Epithelial cell of proximal tubule (primary cell): ENCODE data around the gene BABAM2. TPM values are rescaled to one million over a fixed set of nuclear protein-coding genes. Genes with fewer than 3 reads are reported as not detected.

Source experiments
- DNase-seq: peaks from one replicate; pipeline ENCODE4 v3.0.0-alpha.2; 2011; ENCODE audit warnings: low read depth
- H3K4me3 ChIP-seq: 2 replicates; pipeline ENCODE4 v1.5.1; 2011; ENCODE audit warnings: low read depth, mild to moderate bottlenecking, low read length
- CTCF ChIP-seq: conservative IDR thresholded peaks from 2 replicates; pipeline ENCODE4 v1.5.1; 2012; ENCODE audit warnings: low read depth, mild to moderate bottlenecking, low read length
- total RNA-seq: library from RNA; depleted of rRNA; stranded (reverse); fragments of >200 nt; gene quantifications from 2 replicates; pipeline ENCODE4 v1.2.3, GENCODE V29; 2015

The BABAM2 gene
- total RNA-seq, 1 donor from 2014 or later = 23.6 TPM

DNA sequence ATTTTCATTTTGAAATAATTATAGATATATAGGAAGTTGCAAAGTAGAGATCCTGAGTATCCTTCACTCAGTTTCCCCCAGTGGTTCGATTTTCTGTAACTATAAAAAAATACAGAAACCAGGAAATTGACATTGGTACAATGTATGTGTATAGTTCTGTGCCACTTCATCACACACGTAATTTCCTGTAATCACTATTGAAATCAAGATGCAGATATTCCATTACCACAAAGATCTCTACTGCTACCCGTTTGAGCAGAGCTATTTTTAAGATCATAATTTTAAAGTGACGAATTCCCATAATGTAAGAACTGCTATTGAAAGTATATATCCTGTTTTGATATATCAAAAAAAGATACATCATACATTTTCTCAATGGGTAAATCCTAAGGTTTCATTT lies 142.3 kb downstream of the BABAM2 start:
- DNase-seq = no peak
- no peak overlapping the region for H3K4me3 ChIP-seq
- TF ChIP-seq CTCF = no peak

DNA sequence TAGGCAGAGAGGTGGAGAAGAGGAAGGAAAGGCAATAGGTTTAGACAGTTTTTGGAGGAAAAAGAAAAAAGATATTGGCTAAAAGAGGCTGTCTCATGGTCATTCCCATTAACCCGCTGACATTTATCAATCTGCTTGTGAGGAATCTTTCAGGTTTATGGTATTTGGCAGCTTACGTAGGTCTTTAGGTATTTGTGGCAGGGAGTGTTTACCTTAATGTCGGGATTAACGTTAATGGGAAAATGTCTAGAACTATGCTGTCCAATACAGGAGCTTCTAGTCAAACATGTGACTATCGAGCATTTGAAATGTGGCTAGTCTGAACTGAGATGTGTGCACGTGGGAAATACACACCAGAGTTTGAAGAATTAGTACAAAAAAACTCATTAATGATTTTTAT lies 144.2 kb downstream of the BABAM2 start:
- H3K4me3 ChIP-seq = no peak overlapping the region
- TF ChIP-seq CTCF = no peak

GRCh38 chr2:28035163-28035690 lies 144.7 kb downstream of the BABAM2 start:
- no peak for DNase-seq
- no peak for TF ChIP-seq CTCF
- no peak overlapping the region for H3K4me3 ChIP-seq

More for the DNA sequence above, 144.2 kb downstream of the BABAM2 start:
- no peak for DNase-seq

DNA sequence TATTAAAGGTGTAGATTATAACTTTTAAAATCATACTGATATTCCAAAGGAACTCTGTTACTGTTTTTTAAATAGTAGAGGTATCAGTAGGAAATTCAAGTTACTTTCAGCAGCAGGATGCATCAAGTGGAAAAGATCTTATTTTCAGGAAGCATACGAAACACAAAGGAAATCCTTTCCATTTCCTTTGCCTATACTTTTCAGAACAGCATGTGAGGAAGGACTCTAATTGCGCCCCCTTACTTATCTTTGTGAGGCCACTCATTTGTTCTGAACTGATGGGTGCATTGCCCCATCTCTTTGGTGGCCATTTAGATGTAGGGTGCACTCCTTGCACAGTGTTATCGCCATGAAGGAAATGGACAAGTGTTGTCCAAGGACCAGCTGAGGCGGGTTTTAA lies 145.3 kb downstream of the BABAM2 start:
- no peak for DNase-seq
- no peak for TF ChIP-seq CTCF
- H3K4me3 ChIP-seq = no peak overlapping the region

DNA sequence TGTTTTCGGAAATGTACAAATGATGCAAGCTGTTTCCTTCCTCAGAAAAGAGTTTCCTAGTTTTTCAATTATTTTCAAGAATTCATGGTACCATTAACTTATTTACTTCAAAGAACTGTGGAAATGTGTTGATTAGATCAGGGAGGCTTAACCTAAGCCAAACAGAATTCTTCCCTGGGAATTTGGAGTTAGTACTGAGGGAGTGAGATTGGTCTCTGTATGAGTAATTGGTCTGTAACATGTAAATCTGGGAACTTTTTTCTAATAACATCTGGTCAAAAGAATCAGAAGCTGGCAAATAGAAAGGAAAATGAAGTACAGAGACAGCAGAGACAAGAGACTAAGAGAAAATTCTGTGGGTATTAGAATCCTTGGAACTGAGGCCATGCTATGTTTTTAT lies 145.8 kb downstream of the BABAM2 start:
- H3K4me3 ChIP-seq = no peak overlapping the region
- no peak for DNase-seq
- TF ChIP-seq CTCF = no peak

DNA sequence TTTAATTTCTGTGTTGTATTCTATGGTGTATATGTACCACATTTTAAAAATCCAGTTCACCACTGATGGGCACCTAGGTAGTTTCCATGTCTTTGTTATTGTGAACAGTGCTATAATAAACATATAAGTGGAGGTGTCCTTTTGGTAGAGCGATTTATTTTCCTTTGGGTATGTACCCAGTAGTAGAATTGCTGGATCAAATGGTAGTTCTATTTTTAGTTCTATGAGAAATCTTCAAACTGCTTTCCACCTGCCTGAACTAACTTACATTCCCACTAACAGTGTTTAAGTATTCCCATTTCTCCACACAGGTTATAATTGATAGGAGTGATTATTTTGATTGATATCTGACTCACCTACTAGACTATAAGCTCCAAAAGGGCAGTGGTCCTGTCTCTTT lies 148.2 kb downstream of the BABAM2 start:
- no peak for DNase-seq
- no peak overlapping the region for H3K4me3 ChIP-seq
- TF ChIP-seq CTCF = no peak

DNA sequence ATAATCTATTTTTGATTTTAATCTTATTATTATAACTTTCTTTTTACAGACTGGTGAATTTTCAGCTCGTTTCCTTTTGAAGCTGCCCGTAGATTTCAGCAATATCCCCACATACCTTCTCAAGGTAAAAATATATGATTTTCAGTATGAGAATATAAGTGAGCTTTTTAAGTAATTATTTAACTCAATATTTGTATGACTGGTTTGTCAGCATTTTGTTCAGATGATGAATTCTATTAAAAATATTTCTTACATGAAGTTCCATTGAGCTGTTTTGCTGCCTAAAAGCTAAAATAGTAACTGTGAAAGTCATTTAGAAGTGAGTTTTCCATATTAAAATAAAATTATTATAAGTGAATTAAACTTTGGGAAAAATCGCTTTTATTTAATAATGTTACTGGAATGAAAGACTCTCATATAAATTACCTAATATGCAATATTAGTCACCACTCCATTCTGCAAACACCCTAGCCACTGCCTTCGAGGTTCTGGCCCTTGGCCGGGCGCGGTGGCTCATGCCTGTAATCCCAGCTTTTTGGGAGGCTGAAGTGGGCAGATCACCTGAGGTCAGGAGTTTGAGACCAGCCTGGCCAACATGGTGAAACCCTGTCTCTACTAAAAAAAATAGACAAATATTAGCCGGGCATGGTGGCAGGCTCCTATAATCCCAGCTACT lies 155.3 kb downstream of the BABAM2 start:
- no peak for DNase-seq
- no peak overlapping the region for H3K4me3 ChIP-seq
- TF ChIP-seq CTCF = no peak
